Measurements from ENCODE around the gene PAOX.

DNA sequence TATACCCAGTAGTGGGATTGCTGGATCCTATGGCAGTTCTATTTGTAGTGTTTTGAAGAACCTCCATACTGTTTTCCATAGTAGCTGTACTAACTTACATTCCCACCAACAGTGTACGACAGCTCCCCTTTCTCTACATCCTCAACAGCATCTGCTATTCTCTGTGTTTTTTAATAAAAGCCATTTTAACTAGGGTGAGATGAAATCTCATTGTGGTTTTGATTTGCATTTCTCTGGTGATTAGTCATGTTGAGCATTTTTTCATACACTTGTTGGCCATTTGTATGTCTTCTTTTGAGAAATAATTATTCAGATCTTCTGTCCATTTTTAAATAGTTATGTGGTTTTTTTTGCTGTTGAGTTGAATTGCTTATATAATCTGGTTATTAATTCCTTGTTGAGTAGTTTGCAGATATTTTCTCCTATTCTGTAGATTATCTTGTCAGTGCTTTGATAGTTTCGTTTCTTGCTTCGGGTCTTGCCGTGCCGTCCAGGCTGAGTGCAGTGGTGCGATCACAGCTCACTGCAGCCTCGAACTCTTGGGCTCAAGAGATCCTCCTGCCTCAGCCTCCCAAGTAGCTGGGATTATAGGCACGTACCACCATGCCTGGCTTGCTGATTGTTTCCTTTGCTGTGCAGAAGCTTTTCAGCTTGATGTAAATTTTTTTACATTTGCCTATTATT, 26.9 kb downstream of the PAOX start:
- TF ChIP-seq CTCF (conservative IDR thresholded peaks at IDR 0.05; ENCODE audit: low read depth, low read length) = no peak
- TF ChIP-seq POLR2A (IDR thresholded peaks at IDR 0.05; ENCODE audit: low read depth, low read length) = no peak
- TF ChIP-seq NFE2L2 (IDR thresholded peaks at IDR 0.05; ENCODE audit: low read depth, low read length) = no peak
- TF ChIP-seq BHLHE40 (IDR thresholded peaks at IDR 0.05; ENCODE audit: low read depth, low read length) = no peak
